Measurements from ENCODE around the gene N4BP3. TPM values are rescaled to one million over a fixed set of nuclear protein-coding genes. Genes with fewer than 3 reads are reported as not detected.
A peak's percentile ranks its signal among the peaks of the same experiment; 100 is the strongest.

N4BP3 gene
- total RNA-seq, 1 donor from 2014 or later, result 1.8 TPM

GRCh38 chr5:178149199-178149932 lies 36.0 kb downstream of the N4BP3 start:
- H3K36me3 ChIP-seq, result peaks cover 69% of the 10 kb centered on the region
- H3K27ac ChIP-seq (replicated peaks), result no peak overlapping the region
- no peak overlapping the region for H3K4me3 ChIP-seq
- H3K9me3 ChIP-seq (replicated peaks), result no peaks in the 10 kb centered on the region
- no peak for TF ChIP-seq CTCF (IDR thresholded peaks at IDR 0.05; ENCODE audit: borderline replicate concordance)
- intact Hi-C loops (cut with micrococcal nuclease), result no loop called here
- H3K27me3 ChIP-seq (ENCODE audit: low read depth), result no peaks in the 10 kb centered on the region
- no peak for DNase-seq
- peaks cover 30% of the 10 kb centered on the region for H3K4me1 ChIP-seq

DNA sequence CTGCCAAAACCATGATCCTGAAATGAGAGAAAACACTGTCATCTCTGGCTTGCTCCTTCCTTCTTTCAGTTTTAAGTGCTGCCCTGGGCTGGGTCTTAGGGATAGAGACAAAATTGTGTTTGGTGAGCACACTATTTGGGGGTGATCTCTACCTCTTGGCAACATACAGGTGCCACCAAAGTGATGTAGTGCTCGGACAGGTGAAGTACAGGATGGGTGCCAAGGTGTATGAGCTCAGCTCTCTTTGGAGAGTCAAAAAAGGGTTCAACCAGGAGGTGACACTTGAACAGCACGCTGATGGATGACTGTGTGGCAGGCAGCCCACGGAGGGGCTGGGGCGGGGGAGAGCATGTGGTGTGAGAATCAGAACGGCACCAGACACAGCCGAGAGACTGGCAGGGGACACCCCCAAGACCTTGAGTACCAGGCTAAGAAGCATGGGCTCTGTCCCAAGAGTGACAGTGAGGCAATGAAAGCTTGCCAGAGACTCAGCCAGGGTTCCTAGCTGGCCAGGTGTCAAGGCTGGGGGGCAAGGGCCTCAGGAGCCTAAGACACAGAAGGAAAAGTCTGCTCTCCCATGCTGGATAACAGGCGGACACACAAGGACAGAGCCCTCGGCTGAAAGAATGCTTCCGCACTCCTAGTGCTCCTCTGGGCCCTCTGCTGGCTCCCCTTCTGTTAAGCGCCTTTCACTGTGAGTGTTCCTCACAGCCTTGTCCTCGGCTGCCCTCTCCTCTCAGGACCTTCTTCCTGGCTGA lies 37.8 kb downstream of the N4BP3 start:
- Histone ChIP-seq H3K36me3 (peaks cover 51% of the 10 kb centered on the region), H3K4me3 (no peak overlapping the region), H3K9me3 (replicated peaks) (no peaks in the 10 kb centered on the region), H3K27me3 (ENCODE audit: low read depth) (no peaks in the 10 kb centered on the region), H3K4me1 (peaks cover 34% of the 10 kb centered on the region), H3K27ac (replicated peaks) (peak overlapping the region; percentile 24)
- no peak for DNase-seq
- intact Hi-C loops (cut with micrococcal nuclease), result no loop called here
- no peak for TF ChIP-seq CTCF (IDR thresholded peaks at IDR 0.05; ENCODE audit: borderline replicate concordance)

DNA sequence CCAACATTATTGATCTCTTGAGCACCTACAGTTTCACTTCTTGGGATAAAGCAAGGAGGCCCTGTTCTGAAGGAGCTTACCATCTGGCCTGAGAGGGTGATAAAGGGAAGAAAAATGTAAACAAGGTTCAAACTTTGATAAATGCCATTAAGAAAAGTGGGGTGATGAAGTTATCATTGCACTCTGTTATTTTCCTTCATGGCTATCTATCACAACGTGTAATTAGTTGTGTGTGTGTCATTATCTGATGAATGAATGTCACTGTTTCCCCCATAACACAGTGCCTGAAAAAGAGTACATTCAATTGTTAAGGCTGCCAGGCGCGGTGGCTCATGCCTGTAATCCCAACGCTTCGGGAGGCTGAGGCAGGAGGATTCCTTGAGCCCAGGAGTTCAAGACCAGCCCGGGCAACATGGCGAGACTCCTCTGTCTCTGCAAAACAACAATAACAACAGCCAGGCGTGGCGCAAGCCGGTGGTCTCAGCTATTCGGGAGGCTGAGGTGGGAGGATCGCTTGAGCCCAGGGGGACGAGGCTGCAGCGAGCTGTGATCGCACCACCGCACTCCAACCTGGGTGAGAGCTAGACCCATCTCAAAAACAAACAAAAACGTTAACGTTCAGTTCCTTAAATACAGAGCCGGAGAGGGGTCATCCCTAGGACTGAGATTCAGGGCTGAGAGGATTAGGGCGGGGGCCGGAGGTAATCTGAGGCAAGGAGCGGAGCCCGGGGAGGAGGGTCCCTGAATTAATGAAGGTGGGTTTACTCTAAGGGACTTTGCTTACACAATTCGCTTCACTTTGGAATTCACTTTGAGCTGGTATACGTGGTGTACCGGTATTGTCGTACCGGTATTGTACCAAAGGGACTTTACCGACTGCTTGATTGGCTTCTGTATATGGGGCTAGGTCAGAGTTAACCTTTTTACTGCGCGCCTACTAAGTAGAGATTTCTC lies 39.4 kb downstream of the N4BP3 start:
- intact Hi-C loops (cut with micrococcal nuclease), result no loop called here
- Histone ChIP-seq H3K27ac (replicated peaks) (peak overlapping the region; percentile 82), H3K27me3 (ENCODE audit: low read depth) (no peaks in the 10 kb centered on the region)

GRCh38 chr5:178153530-178154340 lies 40.4 kb downstream of the N4BP3 start, which contains the start of gene NHP2:
NHP2 (minus strand) TSS chr5:178153885; CDS start chr5:178153817, 68 bp downstream.
- TF ChIP-seq CTCF (IDR thresholded peaks at IDR 0.05; ENCODE audit: borderline replicate concordance), result no peak
- no peaks in the 10 kb centered on the region for H3K9me3 ChIP-seq (replicated peaks)
- intact Hi-C loops (cut with micrococcal nuclease), result no loop called here
- no peaks in the 10 kb centered on the region for H3K27me3 ChIP-seq (ENCODE audit: low read depth)
- H3K4me3 ChIP-seq, result peak within 1 kb of the TSS; percentile 99
- peaks cover 34% of the 10 kb centered on the region for H3K4me1 ChIP-seq
- peak within 1 kb of the TSS; percentile 82 for H3K27ac ChIP-seq (replicated peaks)
- DNase-seq, result peak; percentile 98
- peaks cover 25% of the 10 kb centered on the region for H3K36me3 ChIP-seq

More for the DNA sequence above, 39.4 kb downstream of the N4BP3 start:
- peaks cover 35% of the 10 kb centered on the region for H3K36me3 ChIP-seq
- no peaks in the 10 kb centered on the region for H3K9me3 ChIP-seq (replicated peaks)
- peak overlapping the region; percentile 99 for H3K4me3 ChIP-seq
- DNase-seq, result no peak
- peaks cover 34% of the 10 kb centered on the region for H3K4me1 ChIP-seq
- TF ChIP-seq CTCF (IDR thresholded peaks at IDR 0.05; ENCODE audit: borderline replicate concordance), result no peak
